HepG2 (cell line): ENCODE results near the gene EMILIN1. TPM values are rescaled to one million over a fixed set of nuclear protein-coding genes. Genes with fewer than 3 reads are reported as not detected.

Source experiments
- ATF7 ChIP-seq, 2 experiments: fragments of 450-650 bp in 1 of 2; sonication (generic) in 1 of 2; formaldehyde crosslinking in 1 of 2; IDR thresholded peaks; 2 replicates each; pipeline versions ENCODE4 v1.4.0 to v1.6.1; 2016 to 2020; ENCODE audit warnings: antibody characterized with exemption in 1 of 2, mild to moderate bottlenecking in 1 of 2, missing genetic modification reagents in 1 of 2
- CSRNP1 ChIP-seq: sonication (generic); formaldehyde crosslinking; IDR thresholded peaks from 2 replicates; pipeline ENCODE4 v1.8.1; 2023; ENCODE audit warnings: mild to moderate bottlenecking, missing genetic modification reagents
- FOSL1 ChIP-seq: sonication (generic); formaldehyde crosslinking; IDR thresholded peaks from 2 replicates; pipeline ENCODE4 v1.9.0; 2021; ENCODE audit warnings: missing genetic modification reagents, borderline replicate concordance
- GATAD1 ChIP-seq: IDR thresholded peaks from 2 replicates; pipeline ENCODE4 v1.6.1; 2016; ENCODE audit warnings: missing genetic modification reagents, missing compliant biosample characterization
- GFI1 ChIP-seq: sonication (generic); formaldehyde crosslinking; IDR thresholded peaks from 2 replicates; pipeline ENCODE4 v1.5.0; 2020; ENCODE audit warnings: missing genetic modification reagents, mild to moderate bottlenecking, borderline replicate concordance
- GPN1 ChIP-seq: sonication (generic); formaldehyde crosslinking; IDR thresholded peaks from 2 replicates; pipeline ENCODE4 v1.5.1; 2020; ENCODE audit warnings: missing genetic modification reagents, borderline replicate concordance
- HDAC1 ChIP-seq: sonication (generic); formaldehyde crosslinking; IDR thresholded peaks from 2 replicates; pipeline ENCODE4 v1.5.1; 2020; ENCODE audit warnings: mild to moderate bottlenecking, missing genetic modification reagents
- HNF4A ChIP-seq: sonication (generic); formaldehyde crosslinking; IDR thresholded peaks from 2 replicates; pipeline ENCODE4 v1.4.0; 2020; ENCODE audit warnings: missing genetic modification reagents
- SP4 ChIP-seq: sonication (generic); formaldehyde crosslinking; IDR thresholded peaks from 2 replicates; pipeline ENCODE4 v1.8.1; 2023; ENCODE audit warnings: mild to moderate bottlenecking, missing genetic modification reagents
- ZEB1 ChIP-seq: IDR thresholded peaks from 2 replicates; pipeline ENCODE4 v1.6.1; 2012; ENCODE audit warnings: mild to moderate bottlenecking, low read depth, inconsistent platforms; ENCODE audit not compliant: insufficient replicate concordance
- ZNF256 ChIP-seq: sonication (generic); formaldehyde crosslinking; conservative IDR thresholded peaks from 2 replicates; pipeline ENCODE4 v1.4.0; 2020; ENCODE audit warnings: missing genetic modification reagents
- ZNF335 ChIP-seq: sonication (generic); formaldehyde crosslinking; IDR thresholded peaks from 2 replicates; pipeline ENCODE4 v1.4.0; 2020; ENCODE audit warnings: missing genetic modification reagents
- ZNF549 ChIP-seq: sonication (generic); formaldehyde crosslinking; IDR thresholded peaks from 2 replicates; pipeline ENCODE4 v1.5.0; 2020; ENCODE audit warnings: missing genetic modification reagents
- ZNF614 ChIP-seq: IDR thresholded peaks from 2 replicates; pipeline ENCODE4 v1.6.1; 2018; ENCODE audit warnings: missing biosample characterization, missing genetic modification reagents, inconsistent platforms, borderline replicate concordance
- ZNF619 ChIP-seq: sonication (generic); formaldehyde crosslinking; IDR thresholded peaks from 2 replicates; pipeline ENCODE4 v1.4.0; 2020; ENCODE audit warnings: mild to moderate bottlenecking, missing genetic modification reagents
- ZNF674 ChIP-seq: sonication (generic); formaldehyde crosslinking; IDR thresholded peaks from 2 replicates; pipeline ENCODE4 v1.5.0; 2020; ENCODE audit warnings: low read depth, mild to moderate bottlenecking, missing genetic modification reagents
- ZNF713 ChIP-seq: sonication (generic); formaldehyde crosslinking; IDR thresholded peaks from 2 replicates; pipeline ENCODE4 v1.4.0; 2020; ENCODE audit warnings: mild to moderate bottlenecking, missing genetic modification reagents
- ZSCAN22 ChIP-seq: sonication (generic); formaldehyde crosslinking; IDR thresholded peaks from 2 replicates; pipeline ENCODE4 v1.4.0; 2020; ENCODE audit warnings: mild to moderate bottlenecking, missing genetic modification reagents
- polyA plus RNA-seq, 8 experiments: library from polyadenylated mRNA; depleted of rRNA in 3 of 8; stranded (reverse) in 7 of 8; unstranded in 1 of 8; fragments of >200 nt; fragmentation: Illumina TruSeq in 4 of 8; extraction: Trizol in 4 of 8; gene quantifications; 2 replicates each; pipeline versions ENCODE4 v1.2.1 to v1.2.3, GENCODE V29; 2011 to 2016; ENCODE audit warnings: low read depth in 4 of 8, missing spikeins in 1 of 8, mixed read lengths in 1 of 8; ENCODE audit not compliant: insufficient read depth in 1 of 8
- total RNA-seq, 5 experiments: library from RNA; depleted of rRNA; stranded (reverse); fragments of >200 nt; fragmentation: Illumina TruSeq; extraction: Trizol; gene quantifications; 2 replicates each; pipeline ENCODE4 v1.2.3, GENCODE V29; 2016; ENCODE audit warnings: low read depth in 1 of 5
- TF ChIP-seq, protein P1 (sequence below): sonication (generic); formaldehyde crosslinking; IDR thresholded peaks from 2 replicates; pipeline ENCODE4 v1.8.0; 2022; ENCODE audit warnings: mild to moderate bottlenecking, missing genetic modification reagents
- TF ChIP-seq, protein P2 (sequence below): sonication (generic); formaldehyde crosslinking; IDR thresholded peaks from 2 replicates; pipeline ENCODE4 v1.4.0; 2020; ENCODE audit warnings: missing genetic modification reagents
- TF ChIP-seq, protein P3 (sequence below): sonication (generic); formaldehyde crosslinking; IDR thresholded peaks from 2 replicates; pipeline ENCODE4 v1.5.0; 2020; ENCODE audit warnings: mild to moderate bottlenecking, missing genetic modification reagents
- TF ChIP-seq, protein P4 (sequence below): sonication (generic); formaldehyde crosslinking; IDR thresholded peaks from 2 replicates; pipeline ENCODE4 v1.5.1; 2020; ENCODE audit warnings: mild to moderate bottlenecking, moderate library complexity, missing genetic modification reagents

EMILIN1 gene
- total and polyA plus RNA-seq, 2 of the 13 experiments (the other 11 are each of a cell fraction or from before 2014, with no cell fraction given) = 8.1 to 9.7 TPM

DNA sequence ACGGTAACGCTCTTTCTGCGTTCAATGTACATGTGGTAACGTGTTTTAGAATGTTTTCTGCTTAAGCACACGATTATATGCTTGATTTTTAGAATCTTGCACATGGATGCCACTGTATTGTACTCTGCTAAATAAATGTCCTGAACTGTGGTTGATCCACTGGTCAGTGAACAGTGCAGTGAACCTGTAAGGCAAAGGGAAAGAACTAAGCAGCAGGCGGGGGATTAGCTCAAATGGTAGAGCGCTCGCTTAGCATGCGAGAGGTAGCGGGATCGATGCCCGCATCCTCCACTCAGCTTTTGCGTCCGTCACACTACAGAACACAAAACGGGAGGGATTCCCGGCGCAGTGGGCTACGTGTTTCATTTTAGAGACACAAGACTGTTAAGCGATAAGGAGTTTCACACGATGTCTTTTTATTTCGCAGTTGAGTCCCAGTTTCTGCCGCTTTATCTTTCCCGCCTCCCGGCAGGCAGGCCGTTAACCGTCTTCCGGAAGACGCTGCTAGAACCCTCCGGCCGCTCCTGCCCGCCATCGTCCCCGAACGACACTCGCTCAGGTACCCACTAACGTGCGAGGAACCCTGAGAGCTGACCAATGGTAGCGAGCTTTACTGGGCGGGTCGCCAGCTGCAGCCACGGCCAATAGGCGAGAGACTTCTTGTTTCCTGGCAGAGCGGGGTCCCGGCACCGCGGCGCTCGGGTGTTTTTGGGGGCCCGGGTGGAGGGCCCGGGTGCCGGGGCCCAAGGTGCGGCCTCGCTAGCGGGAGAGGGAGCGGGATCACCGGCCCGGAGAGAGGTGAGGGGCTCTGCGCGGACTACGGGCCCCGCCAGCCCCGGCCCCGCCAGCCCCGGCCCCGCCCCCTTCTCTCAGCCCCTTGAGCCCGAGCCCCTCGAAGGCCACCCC, 27.2 kb upstream of the EMILIN1 start, which contains the start of gene AGBL5 (continued):
- TF ChIP-seq, protein P1, sequence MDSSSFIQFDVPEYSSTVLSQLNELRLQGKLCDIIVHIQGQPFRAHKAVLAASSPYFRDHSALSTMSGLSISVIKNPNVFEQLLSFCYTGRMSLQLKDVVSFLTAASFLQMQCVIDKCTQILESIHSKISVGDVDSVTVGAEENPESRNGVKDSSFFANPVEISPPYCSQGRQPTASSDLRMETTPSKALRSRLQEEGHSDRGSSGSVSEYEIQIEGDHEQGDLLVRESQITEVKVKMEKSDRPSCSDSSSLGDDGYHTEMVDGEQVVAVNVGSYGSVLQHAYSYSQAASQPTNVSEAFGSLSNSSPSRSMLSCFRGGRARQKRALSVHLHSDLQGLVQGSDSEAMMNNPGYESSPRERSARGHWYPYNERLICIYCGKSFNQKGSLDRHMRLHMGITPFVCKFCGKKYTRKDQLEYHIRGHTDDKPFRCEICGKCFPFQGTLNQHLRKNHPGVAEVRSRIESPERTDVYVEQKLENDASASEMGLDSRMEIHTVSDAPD (CRISPR knock-in tag) = peak; percentile 92
- TF ChIP-seq ATF7 (IDR thresholded peaks at IDR 0.05) = no peak
- TF ChIP-seq ATF7 (CRISPR knock-in tag; IDR thresholded peaks at IDR 0.05) = no peak
- TF ChIP-seq HNF4A (CRISPR knock-in tag) = no peak; the same call in 1 of the 2 replicates
- TF ChIP-seq GATAD1 (CRISPR knock-in tag) = peak; percentile 88
- no peak for TF ChIP-seq FOSL1 (CRISPR knock-in tag)
- TF ChIP-seq CSRNP1 (CRISPR knock-in tag) = peak; percentile 94; the same call in 1 of the 2 replicates
- TF ChIP-seq ZNF335 (CRISPR knock-in tag) = peak; percentile 83
- TF ChIP-seq GPN1 (CRISPR knock-in tag) = no peak
- no peak for TF ChIP-seq ZNF549
- TF ChIP-seq ZNF256 (CRISPR knock-in tag) = peak; percentile 99
- TF ChIP-seq, protein P2, sequence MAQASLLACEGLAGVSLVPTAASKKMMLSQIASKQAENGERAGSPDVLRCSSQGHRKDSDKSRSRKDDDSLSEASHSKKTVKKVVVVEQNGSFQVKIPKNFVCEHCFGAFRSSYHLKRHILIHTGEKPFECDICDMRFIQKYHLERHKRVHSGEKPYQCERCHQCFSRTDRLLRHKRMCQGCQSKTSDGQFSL = peak; percentile 59; the same call in 1 of the 2 replicates
- peak; percentile 93 for TF ChIP-seq GFI1 (CRISPR knock-in tag)
- peak; percentile 63 for TF ChIP-seq ZNF619 (CRISPR knock-in tag)
- TF ChIP-seq, protein P3, sequence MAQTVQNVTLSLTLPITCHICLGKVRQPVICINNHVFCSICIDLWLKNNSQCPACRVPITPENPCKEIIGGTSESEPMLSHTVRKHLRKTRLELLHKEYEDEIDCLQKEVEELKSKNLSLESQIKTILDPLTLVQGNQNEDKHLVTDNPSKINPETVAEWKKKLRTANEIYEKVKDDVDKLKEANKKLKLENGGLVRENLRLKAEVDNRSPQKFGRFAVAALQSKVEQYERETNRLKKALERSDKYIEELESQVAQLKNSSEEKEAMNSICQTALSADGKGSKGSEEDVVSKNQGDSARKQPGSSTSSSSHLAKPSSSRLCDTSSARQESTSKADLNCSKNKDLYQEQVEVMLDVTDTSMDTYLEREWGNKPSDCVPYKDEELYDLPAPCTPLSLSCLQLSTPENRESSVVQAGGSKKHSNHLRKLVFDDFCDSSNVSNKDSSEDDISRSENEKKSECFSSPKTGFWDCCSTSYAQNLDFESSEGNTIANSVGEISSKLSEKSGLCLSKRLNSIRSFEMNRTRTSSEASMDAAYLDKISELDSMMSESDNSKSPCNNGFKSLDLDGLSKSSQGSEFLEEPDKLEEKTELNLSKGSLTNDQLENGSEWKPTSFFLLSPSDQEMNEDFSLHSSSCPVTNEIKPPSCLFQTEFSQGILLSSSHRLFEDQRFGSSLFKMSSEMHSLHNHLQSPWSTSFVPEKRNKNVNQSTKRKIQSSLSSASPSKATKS (CRISPR knock-in tag) = peak; percentile 86; the same call in 1 of the 2 replicates
- 0 out of 2 replicates have a peak, but pooled peaks have one; percentile 33 for TF ChIP-seq ZNF674 (CRISPR knock-in tag)
- TF ChIP-seq ZNF713 = peak; percentile 66; the same call in 1 of the 2 replicates
- TF ChIP-seq SP4 (CRISPR knock-in tag) = peak; percentile 61; the same call in 1 of the 2 replicates
- peak; percentile 80 for TF ChIP-seq HDAC1
- TF ChIP-seq ZNF614 (CRISPR knock-in tag) = peak; percentile 81
- TF ChIP-seq ZSCAN22 (CRISPR knock-in tag) = peak; percentile 38
- TF ChIP-seq, protein P4, sequence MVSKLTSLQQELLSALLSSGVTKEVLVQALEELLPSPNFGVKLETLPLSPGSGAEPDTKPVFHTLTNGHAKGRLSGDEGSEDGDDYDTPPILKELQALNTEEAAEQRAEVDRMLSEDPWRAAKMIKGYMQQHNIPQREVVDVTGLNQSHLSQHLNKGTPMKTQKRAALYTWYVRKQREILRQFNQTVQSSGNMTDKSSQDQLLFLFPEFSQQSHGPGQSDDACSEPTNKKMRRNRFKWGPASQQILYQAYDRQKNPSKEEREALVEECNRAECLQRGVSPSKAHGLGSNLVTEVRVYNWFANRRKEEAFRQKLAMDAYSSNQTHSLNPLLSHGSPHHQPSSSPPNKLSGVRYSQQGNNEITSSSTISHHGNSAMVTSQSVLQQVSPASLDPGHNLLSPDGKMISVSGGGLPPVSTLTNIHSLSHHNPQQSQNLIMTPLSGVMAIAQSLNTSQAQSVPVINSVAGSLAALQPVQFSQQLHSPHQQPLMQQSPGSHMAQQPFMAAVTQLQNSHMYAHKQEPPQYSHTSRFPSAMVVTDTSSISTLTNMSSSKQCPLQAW (CRISPR knock-in tag) = peak; percentile 82; the same call in 1 of the 2 replicates
- TF ChIP-seq ZEB1 = peak; percentile 8
